Mesendoderm (in vitro differentiated cells): ENCODE measurements around the gene KRT17.
A peak's percentile ranks its signal among the peaks of the same experiment; 100 is the strongest.
"Not testable (repeated sequence)": the region's sequence is repeated elsewhere in the genome, so short reads cannot be mapped to it uniquely, and the experiment has no call there.

Experiments used
- DNase-seq: peaks from one replicate; pipeline ENCODE4 v3.0.0; 2013
- H2AK5ac ChIP-seq: 2 replicates; pipeline ENCODE4 v1.6.1; 2013; ENCODE audit warnings: low read length, inconsistent platforms
- H2BK120ac ChIP-seq: 2 replicates; pipeline ENCODE4 v1.6.1; 2013; ENCODE audit warnings: low read depth, mild to moderate bottlenecking, low read length, moderate library complexity, mixed read lengths
- H2BK15ac ChIP-seq: replicated peaks from 2 replicates; pipeline ENCODE4 v1.6.1; 2013; ENCODE audit warnings: low read depth, mild to moderate bottlenecking, moderate library complexity
- H2BK5ac ChIP-seq: 2 replicates; pipeline ENCODE4 v1.6.1; 2013; ENCODE audit warnings: low read length, inconsistent platforms
- H3K18ac ChIP-seq: 2 replicates; pipeline ENCODE4 v1.6.1; 2013; ENCODE audit warnings: mild to moderate bottlenecking, low read length, mixed read lengths
- H3K23ac ChIP-seq: one replicate; pipeline ENCODE4 v1.6.1; 2013; ENCODE audit warnings: low read length
- H3K27ac ChIP-seq: 2 replicates; pipeline ENCODE4 v1.5.1; 2013; ENCODE audit warnings: low read depth, mild to moderate bottlenecking, inconsistent platforms, low read length, moderate library complexity
- H3K27me3 ChIP-seq: 2 replicates; pipeline ENCODE4 v1.6.1; 2013; ENCODE audit warnings: low read length, control low read depth, mild to moderate bottlenecking, inconsistent platforms; ENCODE audit not compliant: insufficient read depth, poor library complexity
- H3K36me3 ChIP-seq: 2 replicates; pipeline ENCODE4 v1.6.1; 2013; ENCODE audit warnings: low read length, inconsistent platforms; ENCODE audit not compliant: control insufficient read depth, insufficient read depth
- H3K4ac ChIP-seq: one replicate; pipeline ENCODE4 v1.6.1; 2013; ENCODE audit warnings: low read depth, mild to moderate bottlenecking, low read length, moderate library complexity
- H3K4me1 ChIP-seq: 2 replicates; pipeline ENCODE4 v1.6.1; 2013; ENCODE audit warnings: low read depth, low read length, inconsistent platforms; ENCODE audit not compliant: control insufficient read depth
- H3K4me2 ChIP-seq: 2 replicates; pipeline ENCODE4 v1.6.1; 2013; ENCODE audit warnings: low read length
- H3K4me3 ChIP-seq: 2 replicates; pipeline ENCODE4 v1.5.1; 2013; ENCODE audit warnings: mild to moderate bottlenecking, low read length
- H3K56ac ChIP-seq: one replicate; pipeline ENCODE4 v1.6.1; 2013; ENCODE audit warnings: low read length
- H3K79me1 ChIP-seq: 2 replicates; pipeline ENCODE4 v1.6.1; 2013; ENCODE audit warnings: low read length, inconsistent platforms
- H3K79me2 ChIP-seq: 2 replicates; pipeline ENCODE4 v1.6.1; 2013; ENCODE audit warnings: mild to moderate bottlenecking, low read length; ENCODE audit not compliant: control insufficient read depth, insufficient read depth
- H3K9ac ChIP-seq: 2 replicates; pipeline ENCODE4 v1.6.1; 2013; ENCODE audit warnings: low read length, inconsistent platforms
- H4K5ac ChIP-seq: one replicate; pipeline ENCODE4 v1.6.1; 2013; ENCODE audit warnings: low read length
- H4K8ac ChIP-seq: one replicate; pipeline ENCODE4 v1.6.1; 2013; ENCODE audit warnings: low read depth, mild to moderate bottlenecking, control low read depth, low read length, moderate library complexity
- WGBS: extraction: QIAGEN DNeasy Blood & Tissue Kit; methylation state at CpG from one replicate; pipeline ENCODE4 v1.1.7; 2013; ENCODE audit warnings: low lambda C conversion rate, missing lambda C conversion rate; ENCODE audit not compliant: insufficient coverage; ENCODE audit errors: extremely low coverage; 5-methylcytosine and 5-hydroxymethylcytosine counted together

The KRT17 gene

DNA sequence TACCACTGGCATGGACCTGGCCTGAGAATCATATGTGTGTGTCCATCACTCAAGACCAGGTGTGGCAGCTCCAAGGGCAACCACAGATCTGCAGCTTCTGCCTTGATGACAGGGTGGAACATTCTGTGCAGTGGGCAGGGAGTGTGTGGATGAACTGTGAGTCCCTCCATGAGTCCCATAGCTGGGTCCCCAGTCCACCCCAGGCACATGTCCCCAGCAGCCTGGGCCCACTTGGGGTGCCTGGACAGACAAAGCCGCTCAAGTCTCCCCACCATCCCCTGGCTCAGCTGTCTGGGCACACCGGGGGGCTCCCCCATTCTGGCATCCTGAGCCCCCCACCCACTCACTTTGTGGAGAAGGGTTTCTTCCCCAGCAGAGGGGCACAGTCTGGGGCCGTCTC, 7.2 kb downstream of the KRT17 start:
- no peak overlapping the region for H3K18ac ChIP-seq
- no peaks in the 10 kb centered on the region for H3K27me3 ChIP-seq
- no peak overlapping the region for H2AK5ac ChIP-seq
- H2BK120ac ChIP-seq: no peak overlapping the region
- no peak overlapping the region for H3K9ac ChIP-seq
- no peaks in the 10 kb centered on the region for H3K79me1 ChIP-seq
- no peak overlapping the region for H3K27ac ChIP-seq
- no peaks in the 10 kb centered on the region for H3K79me2 ChIP-seq
- no peak overlapping the region for H2BK5ac ChIP-seq
- no peak overlapping the region for H3K56ac ChIP-seq
- DNase-seq: no peak
- H3K36me3 ChIP-seq: no peaks in the 10 kb centered on the region
- H4K8ac ChIP-seq: no peak overlapping the region
- H3K4me2 ChIP-seq: no peak overlapping the region
- H3K23ac ChIP-seq: no peak overlapping the region
- H3K4me1 ChIP-seq: no peaks in the 10 kb centered on the region
- H4K5ac ChIP-seq: no peak overlapping the region
- no peak overlapping the region for H2BK15ac ChIP-seq
- WGBS: no CpG with 5 or more reads among the region's 3 CpGs
- no peak overlapping the region for H3K4me3 ChIP-seq
- no peak overlapping the region for H3K4ac ChIP-seq

DNA sequence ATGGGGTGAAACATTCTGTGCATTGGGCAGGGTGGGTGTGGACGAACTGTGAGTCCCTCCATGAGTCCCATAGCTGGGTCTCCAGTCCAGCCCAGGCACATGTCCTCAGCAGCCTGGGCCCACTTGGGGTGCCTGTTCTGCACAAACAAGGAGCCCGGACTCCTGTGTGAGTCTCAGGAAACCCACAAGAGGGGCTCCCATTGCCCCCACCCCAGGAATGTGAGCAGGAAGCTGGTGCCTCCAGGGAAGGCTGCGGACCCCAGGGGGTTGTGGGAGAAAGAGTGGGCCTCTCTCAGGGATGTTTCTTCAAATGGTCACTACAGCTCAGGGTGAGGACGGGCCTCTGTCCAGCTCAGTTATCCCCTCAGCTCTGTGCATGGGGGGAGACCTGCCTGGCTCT, 7.9 kb downstream of the KRT17 start:
- H3K18ac ChIP-seq, H2BK15ac ChIP-seq, H3K4ac ChIP-seq, H3K9ac ChIP-seq, H3K79me2 ChIP-seq, H3K36me3 ChIP-seq, H4K8ac ChIP-seq, H3K27me3 ChIP-seq, H3K79me1 ChIP-seq, H3K27ac ChIP-seq, H2AK5ac ChIP-seq, H4K5ac ChIP-seq, H2BK5ac ChIP-seq, DNase-seq, H3K23ac ChIP-seq, H3K56ac ChIP-seq, H2BK120ac ChIP-seq, H3K4me3 ChIP-seq, H3K4me1 ChIP-seq, H3K4me2 ChIP-seq: not testable (repeated sequence)
- no CpG with 5 or more reads among the region's 4 CpGs for WGBS

DNA sequence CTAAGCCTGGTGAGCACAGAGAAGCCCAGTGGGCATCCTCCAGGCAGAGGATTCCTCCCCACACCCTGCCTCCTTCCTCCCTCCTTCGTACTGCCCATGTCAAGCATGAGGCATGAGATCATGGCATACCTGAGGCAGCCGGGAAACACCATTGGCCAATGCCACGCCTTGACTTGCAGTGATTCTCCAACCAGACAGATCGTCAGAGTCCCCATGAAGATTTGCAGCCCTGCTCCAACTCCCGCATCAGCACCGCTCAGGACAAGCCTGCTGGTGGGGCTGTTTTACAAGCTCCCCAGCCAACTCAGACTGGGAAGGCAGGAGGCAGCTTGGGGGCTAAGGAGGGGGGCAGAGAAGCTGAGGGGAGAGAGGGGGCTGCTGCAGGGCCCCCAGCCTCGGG, 8.9 kb downstream of the KRT17 start:
- Histone ChIP-seq H4K8ac (no peak overlapping the region), H3K4me3 (no peak overlapping the region), H3K4me1 (no peaks in the 10 kb centered on the region), H2BK5ac (no peak overlapping the region), H3K79me2 (no peaks in the 10 kb centered on the region), H2AK5ac (no peak overlapping the region), H3K4me2 (no peak overlapping the region), H3K27ac (no peak overlapping the region), H3K79me1 (no peaks in the 10 kb centered on the region), H3K18ac (no peak overlapping the region), H2BK120ac (no peak overlapping the region), H3K9ac (no peak overlapping the region), H3K23ac (no peak overlapping the region), H3K27me3 (no peaks in the 10 kb centered on the region), H2BK15ac (no peak overlapping the region), H3K36me3 (no peaks in the 10 kb centered on the region), H4K5ac (no peak overlapping the region), H3K56ac (no peak overlapping the region), H3K4ac (no peak overlapping the region)
- WGBS: no CpG with 5 or more reads among the region's 7 CpGs
- DNase-seq: peak; percentile 94

DNA sequence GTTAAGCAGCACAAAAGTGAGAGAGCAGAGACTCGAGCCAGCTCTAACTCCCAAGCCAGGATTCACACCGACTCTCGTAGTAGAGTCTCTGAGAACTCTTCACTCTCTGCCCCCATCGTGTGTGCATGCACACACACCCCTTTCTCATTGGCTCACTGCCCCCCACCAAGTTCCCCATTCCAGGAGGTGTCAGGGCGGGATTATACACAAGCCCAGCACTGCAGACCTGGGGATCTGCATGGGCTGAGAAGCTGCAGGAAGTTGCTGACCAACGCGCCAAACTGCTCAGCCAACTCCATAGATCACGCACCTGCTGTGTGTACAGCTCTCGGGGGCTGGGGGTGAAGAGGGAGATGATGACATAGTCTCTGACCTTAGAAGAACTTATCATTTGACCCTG, 9.6 kb downstream of the KRT17 start:
- H3K4ac ChIP-seq, H3K4me2 ChIP-seq, H2BK120ac ChIP-seq, H3K36me3 ChIP-seq, H3K9ac ChIP-seq, H2BK15ac ChIP-seq, H3K27me3 ChIP-seq, H4K8ac ChIP-seq, H3K23ac ChIP-seq, H4K5ac ChIP-seq, H3K4me3 ChIP-seq, H3K27ac ChIP-seq, H3K79me2 ChIP-seq, H3K18ac ChIP-seq, DNase-seq, H3K4me1 ChIP-seq, H3K56ac ChIP-seq, H3K79me1 ChIP-seq, H2BK5ac ChIP-seq, H2AK5ac ChIP-seq: not testable (repeated sequence)
- WGBS: no CpG with 5 or more reads among the region's 9 CpGs

DNA sequence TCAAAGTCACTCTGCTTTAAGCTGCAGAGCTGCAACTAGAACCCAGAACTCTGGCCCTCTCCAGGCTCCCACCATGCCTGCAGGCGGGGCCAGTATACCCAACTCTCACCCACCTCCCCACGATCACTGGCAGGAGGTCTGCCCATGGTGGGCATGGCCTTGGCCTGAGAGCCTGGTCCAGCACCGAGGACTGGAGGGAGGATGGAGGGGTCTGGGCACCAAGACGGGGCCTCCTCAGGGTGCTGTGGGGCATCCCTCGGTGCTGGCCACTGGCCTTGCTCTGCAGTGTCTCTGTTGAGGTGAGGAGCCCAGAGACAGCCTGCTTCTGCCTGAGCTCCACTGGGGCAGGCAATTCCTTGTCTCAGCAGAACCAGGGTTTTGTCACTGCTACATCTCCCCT, 10.3 kb downstream of the KRT17 start:
- Histone ChIP-seq H3K36me3 (no peaks in the 10 kb centered on the region), H3K79me2 (no peaks in the 10 kb centered on the region), H3K4me3 (no peak overlapping the region), H2AK5ac (no peak overlapping the region), H3K79me1 (no peaks in the 10 kb centered on the region), H3K4ac (no peak overlapping the region), H4K8ac (no peak overlapping the region), H3K23ac (no peak overlapping the region), H3K18ac (no peak overlapping the region), H2BK5ac (no peak overlapping the region), H3K56ac (no peak overlapping the region), H3K27ac (no peak overlapping the region), H3K27me3 (no peaks in the 10 kb centered on the region), H2BK120ac (no peak overlapping the region), H4K5ac (no peak overlapping the region), H3K4me1 (no peaks in the 10 kb centered on the region), H3K9ac (no peak overlapping the region), H3K4me2 (no peak overlapping the region), H2BK15ac (no peak overlapping the region)
- DNase-seq: no peak
- WGBS: no CpG with 5 or more reads among the region's 5 CpGs

DNA sequence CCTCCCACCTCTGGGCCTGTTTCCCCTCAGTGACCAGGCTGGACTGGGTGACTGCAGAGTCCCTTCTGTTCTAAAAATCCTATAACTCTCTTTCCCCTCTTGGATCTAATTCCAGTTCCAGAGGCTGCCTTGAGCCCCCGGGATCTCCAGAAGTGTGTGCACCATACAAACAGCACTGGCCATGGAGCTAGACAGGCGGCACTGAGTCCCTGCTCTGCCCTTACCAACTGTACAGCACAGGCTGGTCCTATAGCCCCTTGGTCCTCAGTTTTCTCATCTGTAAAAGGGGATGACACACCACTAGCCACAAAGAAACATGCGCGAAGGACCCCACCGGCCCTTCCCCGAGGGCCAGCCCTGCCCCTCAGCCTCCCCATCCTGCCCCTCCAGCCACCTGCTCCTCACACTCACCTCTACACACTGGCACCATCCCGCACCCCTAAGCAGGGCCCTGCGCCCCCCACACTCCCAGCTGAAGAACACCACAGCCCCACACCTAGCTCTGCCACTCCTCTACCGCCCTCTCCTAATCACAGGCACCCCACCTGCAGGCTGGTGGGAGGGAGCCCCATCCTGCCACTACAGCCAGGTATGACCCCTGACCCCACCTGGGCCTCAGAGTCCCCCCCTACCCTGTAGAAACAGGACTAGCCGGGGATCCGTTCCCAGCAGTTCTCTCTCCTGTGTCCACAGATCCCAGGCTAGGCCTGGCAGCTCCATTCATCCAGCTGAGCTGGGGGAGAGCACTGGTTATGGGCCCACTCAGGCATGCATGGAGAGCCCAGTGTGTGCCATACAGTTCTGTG, 10.9 kb downstream of the KRT17 start:
- WGBS: no CpG with 5 or more reads among the region's 11 CpGs
- H4K8ac ChIP-seq: no peak overlapping the region
- no peaks in the 10 kb centered on the region for H3K79me1 ChIP-seq
- no peak overlapping the region for H3K4me2 ChIP-seq
- H2BK5ac ChIP-seq: no peak overlapping the region
- no peak overlapping the region for H3K23ac ChIP-seq
- no peaks in the 10 kb centered on the region for H3K4me1 ChIP-seq
- H3K4me3 ChIP-seq: no peak overlapping the region
- H2BK15ac ChIP-seq: no peak overlapping the region
- no peak for DNase-seq
- no peaks in the 10 kb centered on the region for H3K79me2 ChIP-seq
- H3K27me3 ChIP-seq: no peaks in the 10 kb centered on the region
- H2BK120ac ChIP-seq: no peak overlapping the region
- no peaks in the 10 kb centered on the region for H3K36me3 ChIP-seq
- H3K27ac ChIP-seq: no peak overlapping the region
- H3K4ac ChIP-seq: no peak overlapping the region
- no peak overlapping the region for H2AK5ac ChIP-seq
- no peak overlapping the region for H3K18ac ChIP-seq
- no peak overlapping the region for H4K5ac ChIP-seq
- no peak overlapping the region for H3K56ac ChIP-seq
- no peak overlapping the region for H3K9ac ChIP-seq
